ENCODE results near the gene CLCNKB. TPM values are rescaled to one million over a fixed set of nuclear protein-coding genes. Genes with fewer than 3 reads are reported as not detected.

CLCNKB gene
- total RNA-seq, 2 donors from 2014 or later = 0.12 TPM; not detected in 1

DNA sequence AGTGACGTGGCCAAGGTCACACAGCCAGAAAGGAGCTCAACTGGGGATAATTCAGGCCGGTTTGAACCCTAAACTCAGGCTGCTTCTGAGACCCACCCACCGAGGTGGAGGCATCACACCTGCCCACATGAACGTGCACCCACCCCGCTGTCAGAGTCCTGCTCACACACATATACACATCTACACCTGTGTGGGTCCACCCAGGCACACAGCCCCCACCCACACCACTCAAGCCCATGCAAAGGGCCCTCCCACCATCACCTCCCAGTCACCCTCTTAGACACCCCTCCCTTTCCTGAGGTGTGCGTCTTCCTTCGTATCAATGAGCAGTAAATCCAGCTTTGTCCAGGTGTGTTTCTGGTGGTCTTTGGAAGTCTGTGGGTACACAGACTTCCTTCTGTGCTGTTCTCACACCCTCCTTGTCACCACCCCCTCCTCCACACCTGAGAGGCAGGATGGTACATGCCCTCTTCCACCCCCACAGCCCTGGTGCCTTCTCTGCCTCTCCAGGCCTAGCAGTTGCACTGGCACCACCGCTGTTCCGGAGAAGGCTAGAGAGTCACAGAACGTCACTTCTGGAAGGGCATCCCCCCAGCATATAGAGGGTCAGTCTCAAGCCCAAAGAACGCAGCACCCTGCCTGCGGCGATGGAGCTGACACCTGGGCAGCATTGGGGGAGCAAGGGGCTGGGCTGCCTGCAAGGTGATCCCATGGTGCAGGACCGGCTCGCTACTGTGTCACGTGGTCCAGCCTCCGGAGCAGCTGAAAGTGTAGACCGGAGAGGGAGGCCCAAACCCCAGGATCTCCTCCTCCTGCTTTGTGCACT, 48.7 kb downstream of the CLCNKB start:
- intact Hi-C loops (cut with DNase I) = no loop called here
- no peak for DNase-seq

DNA sequence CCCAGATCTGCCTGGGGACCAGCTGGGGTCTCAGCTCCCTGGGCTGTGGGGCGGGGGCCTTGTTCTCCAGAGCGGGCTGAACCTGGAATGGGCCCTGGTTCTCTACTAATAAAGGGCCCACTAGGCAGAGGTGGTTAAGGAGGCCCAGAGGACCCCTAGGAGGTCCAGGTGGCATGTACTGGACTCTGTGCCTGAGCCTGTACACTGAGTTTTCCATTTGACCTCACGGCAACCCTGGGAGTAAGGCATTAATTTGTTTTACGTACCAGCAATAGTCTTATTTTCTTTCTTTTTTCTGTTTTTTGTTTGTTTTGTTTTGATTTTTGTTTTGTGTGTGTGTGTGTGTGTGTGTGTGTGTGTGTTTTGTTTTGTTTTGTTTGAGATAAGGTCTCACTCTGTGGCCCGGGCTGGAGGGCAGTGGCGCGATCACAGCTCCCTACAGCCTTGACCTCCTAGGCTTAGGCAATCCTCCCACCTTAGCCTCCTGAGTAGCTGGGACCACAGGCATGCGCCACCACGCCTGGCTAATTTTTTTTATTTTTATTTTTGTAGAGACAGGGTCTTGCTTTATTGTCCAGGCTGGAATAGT, 49.4 kb downstream of the CLCNKB start:
- Histone ChIP-seq H3K9ac (ENCODE audit: low read depth in 2 of 2, low read length in 2 of 2) (no peak overlapping the region), H3K4me1 (no peaks in the 10 kb centered on the region), H3K4me3 (no peak overlapping the region), H3K9me3 (no peaks in the 10 kb centered on the region), H3K36me3 (no peaks in the 10 kb centered on the region), H3K27ac (no peak overlapping the region), H3K27me3 (no peaks in the 10 kb centered on the region)
- intact Hi-C loops (cut with DNase I) = no loop called here
- TF ChIP-seq, protein P1, sequence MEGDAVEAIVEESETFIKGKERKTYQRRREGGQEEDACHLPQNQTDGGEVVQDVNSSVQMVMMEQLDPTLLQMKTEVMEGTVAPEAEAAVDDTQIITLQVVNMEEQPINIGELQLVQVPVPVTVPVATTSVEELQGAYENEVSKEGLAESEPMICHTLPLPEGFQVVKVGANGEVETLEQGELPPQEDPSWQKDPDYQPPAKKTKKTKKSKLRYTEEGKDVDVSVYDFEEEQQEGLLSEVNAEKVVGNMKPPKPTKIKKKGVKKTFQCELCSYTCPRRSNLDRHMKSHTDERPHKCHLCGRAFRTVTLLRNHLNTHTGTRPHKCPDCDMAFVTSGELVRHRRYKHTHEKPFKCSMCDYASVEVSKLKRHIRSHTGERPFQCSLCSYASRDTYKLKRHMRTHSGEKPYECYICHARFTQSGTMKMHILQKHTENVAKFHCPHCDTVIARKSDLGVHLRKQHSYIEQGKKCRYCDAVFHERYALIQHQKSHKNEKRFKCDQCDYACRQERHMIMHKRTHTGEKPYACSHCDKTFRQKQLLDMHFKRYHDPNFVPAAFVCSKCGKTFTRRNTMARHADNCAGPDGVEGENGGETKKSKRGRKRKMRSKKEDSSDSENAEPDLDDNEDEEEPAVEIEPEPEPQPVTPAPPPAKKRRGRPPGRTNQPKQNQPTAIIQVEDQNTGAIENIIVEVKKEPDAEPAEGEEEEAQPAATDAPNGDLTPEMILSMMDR (IDR thresholded peaks at IDR 0.05) = no peak
- no peak for DNase-seq

More for the DNA sequence above, 48.7 kb downstream of the CLCNKB start:
- H3K9ac ChIP-seq (ENCODE audit: low read depth in 2 of 2, low read length in 2 of 2) = no peak overlapping the region
- H3K4me3 ChIP-seq = no peak overlapping the region
- no peaks in the 10 kb centered on the region for H3K9me3 ChIP-seq
- no peaks in the 10 kb centered on the region for H3K36me3 ChIP-seq
- TF ChIP-seq, protein P1 (IDR thresholded peaks at IDR 0.05) = no peak
- no peaks in the 10 kb centered on the region for H3K27me3 ChIP-seq
- no peak overlapping the region for H3K27ac ChIP-seq
- no peaks in the 10 kb centered on the region for H3K4me1 ChIP-seq

GRCh38 chr1:16093611-16094010, 50.0 kb downstream of the CLCNKB start:
- Histone ChIP-seq H3K27me3 (no peaks in the 10 kb centered on the region), H3K27ac (no peak overlapping the region), H3K9ac (ENCODE audit: low read depth in 2 of 2, low read length in 2 of 2) (no peak overlapping the region), H3K4me1 (no peaks in the 10 kb centered on the region), H3K9me3 (no peaks in the 10 kb centered on the region), H3K4me3 (no peak overlapping the region), H3K36me3 (no peaks in the 10 kb centered on the region)
- DNase-seq = no peak
- TF ChIP-seq, protein P1 (IDR thresholded peaks at IDR 0.05) = no peak
- intact Hi-C loops (cut with DNase I) = no loop called here

DNA sequence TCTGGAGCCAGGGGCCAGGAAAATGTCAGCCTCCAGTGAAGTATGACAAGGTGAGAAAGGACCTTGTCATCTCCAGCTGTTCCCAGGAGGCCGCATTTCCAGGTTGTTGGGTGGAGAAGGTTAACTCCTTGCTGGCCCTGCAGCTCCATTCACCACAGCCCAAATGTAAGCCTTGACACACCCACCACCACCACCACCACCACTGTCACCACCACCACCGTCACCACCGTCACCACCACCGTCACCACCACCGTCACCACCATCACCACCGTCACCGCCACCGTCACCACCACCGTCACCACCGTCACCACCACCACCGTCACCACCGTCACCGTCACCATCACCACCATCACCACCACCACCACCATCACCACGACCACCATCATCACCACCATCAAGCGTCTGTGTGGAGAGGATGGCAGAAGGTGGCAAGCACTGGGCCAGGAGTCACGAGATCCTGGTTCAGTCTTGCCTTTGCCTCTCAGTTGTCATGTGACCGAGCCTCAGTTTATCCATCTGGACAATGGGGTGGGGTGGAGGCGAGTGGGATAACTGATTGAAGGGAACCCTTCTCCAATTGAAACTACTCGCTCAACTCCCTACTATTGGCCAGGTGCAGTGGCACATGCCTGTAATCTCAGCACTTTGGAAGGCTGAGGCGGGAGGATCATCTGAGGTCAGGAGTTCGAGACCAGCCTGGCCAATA, 51.0 kb downstream of the CLCNKB start:
- no peak overlapping the region for H3K27ac ChIP-seq
- no peak overlapping the region for H3K4me3 ChIP-seq
- DNase-seq = no peak
- H3K36me3 ChIP-seq = no peaks in the 10 kb centered on the region
- H3K27me3 ChIP-seq = no peaks in the 10 kb centered on the region
- intact Hi-C loops (cut with DNase I) = no loop called here
- TF ChIP-seq, protein P1 (IDR thresholded peaks at IDR 0.05) = no peak
- H3K4me1 ChIP-seq = no peaks in the 10 kb centered on the region
- H3K9me3 ChIP-seq = no peaks in the 10 kb centered on the region
- no peak overlapping the region for H3K9ac ChIP-seq (ENCODE audit: low read depth in 2 of 2, low read length in 2 of 2)

- Histone ChIP-seq H3K9ac (ENCODE audit: low read depth in 2 of 2, low read length in 2 of 2) (no peak overlapping the region), H3K36me3 (no peaks in the 10 kb centered on the region), H3K4me3 (no peak overlapping the region), H3K27ac (no peak overlapping the region), H3K9me3 (no peaks in the 10 kb centered on the region), H3K4me1 (no peaks in the 10 kb centered on the region), H3K27me3 (no peaks in the 10 kb centered on the region)
- TF ChIP-seq, protein P1 (IDR thresholded peaks at IDR 0.05) = no peak
- DNase-seq = no peak
- intact Hi-C loops (cut with DNase I) = no loop called here
Measured at GRCh38 chr1:16095447-16095846, 51.9 kb downstream of the CLCNKB start.
